Amygdala (tissue), 56 donors: ENCODE measurements around the gene ZNF180.
"Not testable (repeated sequence)": the region's sequence is repeated elsewhere in the genome, so short reads cannot be mapped to it uniquely, and the experiment has no call there.

Experiments
- DNase-seq, 56 donors: peaks; one replicate each; lab custom pipeline; 2025; lab: John Stamatoyannopoulos, UW

ZNF180 gene

GRCh38 chr19:44499559-44499958, 763 bp downstream of the ZNF180 start:
- no peak for DNase-seq

GRCh38 chr19:44498988-44499387, 1.3 kb downstream of the ZNF180 start:
- DNase-seq, result no peak

- no peak for DNase-seq
Measured at GRCh38 chr19:44496711-44497110, 3.6 kb downstream of the ZNF180 start.

DNA sequence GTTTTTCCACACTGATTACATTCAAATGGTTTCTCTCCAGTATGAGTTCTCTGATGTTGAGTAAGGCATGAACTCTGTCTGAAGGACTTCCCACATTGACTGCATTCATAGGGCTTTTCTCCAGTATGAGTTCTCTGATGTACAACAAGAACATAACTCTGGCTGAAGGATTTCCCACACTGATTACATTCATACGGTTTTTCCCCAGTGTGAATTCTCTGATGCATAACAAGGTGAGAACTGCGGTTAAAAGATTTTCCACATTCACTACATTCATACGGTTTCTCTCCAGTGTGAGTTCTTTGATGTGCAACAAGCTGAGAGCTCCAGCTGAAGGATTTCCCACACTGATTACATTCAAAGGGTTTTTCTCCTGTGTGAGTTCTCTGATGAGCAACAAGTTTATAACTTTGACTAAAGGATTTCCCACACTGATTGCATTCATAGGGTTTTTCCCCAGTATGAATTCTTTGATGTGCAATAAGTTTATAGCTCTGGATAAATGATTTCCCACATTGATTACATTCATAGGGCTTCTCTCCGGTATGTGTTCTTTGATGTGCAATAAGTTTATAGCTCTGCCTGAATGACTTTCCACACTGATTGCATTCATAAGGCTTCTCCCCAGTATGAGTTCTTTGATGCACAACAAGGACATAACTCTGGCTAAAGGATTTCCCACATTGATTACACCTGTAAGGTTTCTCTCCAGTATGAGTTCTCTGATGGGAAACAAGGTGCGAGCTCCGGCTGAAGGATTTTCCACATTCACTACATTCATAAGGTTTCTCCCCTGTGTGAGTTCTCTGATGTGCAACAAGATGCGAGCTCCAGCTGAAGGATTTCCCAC, 23.5 kb downstream of the ZNF180 start:
- no peak for DNase-seq

- DNase-seq, result not testable (repeated sequence)
Measured at GRCh38 chr19:44468730-44469129, 31.6 kb downstream of the ZNF180 start.

DNA sequence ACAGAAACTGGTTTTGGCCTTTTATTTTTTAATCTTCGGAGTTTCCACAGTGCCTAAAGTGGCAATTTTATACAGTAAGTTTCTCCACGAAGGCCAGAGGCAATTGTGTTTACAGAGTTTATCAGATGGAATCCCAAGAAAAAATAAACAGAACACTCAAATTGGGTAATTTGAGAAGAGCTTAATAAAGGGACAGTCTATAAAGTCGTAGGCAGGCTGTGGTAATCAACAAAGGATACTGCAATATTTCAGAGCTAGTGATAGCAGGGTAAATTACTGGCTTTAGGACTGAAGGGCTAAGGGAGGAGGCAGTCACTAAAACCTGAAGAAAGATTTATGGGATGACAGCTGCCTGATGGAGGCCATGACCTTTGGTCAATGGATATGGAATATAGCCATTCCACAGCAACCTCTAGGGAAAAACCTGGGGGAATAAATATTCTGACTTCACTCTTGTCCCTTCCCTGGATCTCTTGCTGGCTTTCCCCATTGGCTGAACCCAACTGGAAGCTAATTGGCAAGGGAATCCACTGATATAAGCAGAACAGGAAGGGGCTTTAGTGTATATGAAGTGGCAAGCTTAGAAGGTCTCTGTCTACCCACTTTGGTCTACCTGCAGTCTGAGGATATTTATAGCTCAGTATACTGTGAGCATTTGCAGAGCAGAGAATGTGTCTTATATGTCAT, 37.6 kb downstream of the ZNF180 start:
- not testable (repeated sequence) for DNase-seq

DNA sequence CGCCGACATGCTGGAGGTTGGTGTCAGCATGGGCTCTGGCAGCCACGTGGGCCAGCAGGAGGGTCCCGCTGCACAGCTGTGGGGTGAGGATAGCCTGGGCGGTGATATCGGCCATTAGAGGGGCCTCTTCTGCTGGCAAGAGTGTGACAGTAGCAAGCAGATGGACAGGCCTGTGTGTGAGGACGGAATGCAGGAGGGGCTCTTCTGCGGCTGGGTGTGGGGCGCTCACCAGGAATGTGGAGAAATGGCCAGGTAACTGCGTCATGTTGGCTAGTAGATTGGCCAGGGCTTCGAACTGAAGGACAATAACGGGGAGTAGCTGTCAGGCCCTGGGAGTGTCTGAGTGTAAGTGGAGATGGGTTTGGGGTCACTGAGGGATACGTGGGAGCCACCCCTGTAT, 44.3 kb downstream of the ZNF180 start:
- DNase-seq, result not testable (repeated sequence)

DNA sequence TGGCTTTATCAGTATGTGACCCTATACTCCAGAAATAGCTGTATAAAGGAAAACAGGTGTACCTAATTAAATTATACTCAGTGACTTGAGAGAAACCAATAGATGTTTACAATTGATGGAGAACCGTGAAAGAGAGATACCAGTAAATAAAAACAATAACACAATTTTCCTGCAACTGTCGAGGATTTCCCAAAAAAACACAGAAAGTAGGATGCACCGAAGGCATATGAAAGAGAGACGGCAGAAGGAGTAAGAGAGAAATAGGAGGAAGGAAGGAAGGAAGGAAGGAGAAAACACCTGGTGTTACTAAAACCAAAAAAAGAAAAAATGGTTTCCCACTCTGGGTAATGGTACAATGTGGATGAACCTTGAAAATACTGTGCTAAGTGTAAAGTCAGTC, 45.2 kb downstream of the ZNF180 start:
- no peak for DNase-seq

- DNase-seq, result no peak
Measured at GRCh38 chr19:44452367-44452766, 48.0 kb downstream of the ZNF180 start.

GRCh38 chr19:44451687-44452086, 48.6 kb downstream of the ZNF180 start:
- no peak for DNase-seq

DNA sequence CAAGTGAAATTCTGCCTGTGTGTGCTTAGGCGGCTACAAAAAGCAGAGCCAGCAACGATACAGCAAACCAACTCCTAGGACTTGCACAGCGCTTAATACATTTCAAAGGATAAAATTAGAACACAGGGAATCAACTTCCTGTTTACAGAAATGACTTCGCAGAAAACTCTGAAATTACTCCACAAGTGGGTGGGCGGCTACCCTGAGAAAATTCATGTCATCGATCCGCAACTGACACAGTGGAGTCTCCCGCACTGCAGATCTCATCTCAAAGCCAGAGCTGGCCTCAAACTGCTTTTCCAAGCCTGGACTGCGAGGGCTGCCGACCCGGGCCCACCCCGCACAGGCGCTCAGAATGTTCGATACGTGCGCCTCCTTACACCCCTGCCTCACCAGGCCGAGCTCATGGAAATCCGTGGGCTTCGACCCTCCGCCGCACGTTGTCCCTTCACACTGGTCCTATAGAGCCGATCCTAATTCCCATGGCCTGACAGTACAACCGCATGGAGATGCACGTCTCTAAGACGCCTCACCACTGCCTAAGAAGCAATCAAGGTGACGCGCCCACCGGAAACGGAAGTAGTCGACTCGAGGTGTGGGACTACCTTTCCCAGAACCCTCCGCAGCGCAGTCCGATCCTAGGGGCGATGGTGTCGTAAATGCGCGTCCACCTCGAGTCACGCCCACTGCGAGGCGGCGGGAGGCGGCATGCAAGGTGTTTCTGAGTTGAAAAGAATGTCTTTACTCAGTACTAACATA, 52.2 kb downstream of the ZNF180 start, which contains the start of gene ZNF229:
TSS of gene ZNF229 (minus strand) at position 557 of the 759 bp plus-strand sequence. CDS start 5,625 bp downstream, outside the sequence.
- DNase-seq, result peak in 55 of 56 donors; percentile 1 to 87 (median 58)

- DNase-seq, result no peak
Measured at GRCh38 chr19:44438441-44438840, 61.9 kb downstream of the ZNF180 start.

DNA sequence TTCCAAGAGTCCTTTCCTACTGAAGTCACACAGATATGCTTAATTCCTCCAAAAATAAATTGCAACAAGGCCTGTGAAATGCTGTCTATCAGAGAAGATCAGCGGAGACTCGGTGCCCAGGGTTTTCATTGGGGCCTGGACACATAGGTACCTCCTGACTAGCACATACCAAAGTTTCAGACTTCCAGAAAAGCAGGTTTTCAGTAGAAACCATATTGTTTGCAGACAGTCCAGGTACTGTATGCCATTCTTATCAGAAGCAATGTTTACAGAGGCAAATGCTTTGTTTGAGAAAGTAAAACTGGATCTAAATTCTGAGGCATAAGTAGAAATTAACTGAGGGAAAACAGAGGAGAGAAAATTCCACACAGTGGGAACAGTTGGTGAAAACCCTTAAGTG, 64.9 kb downstream of the ZNF180 start:
- no peak for DNase-seq

DNA sequence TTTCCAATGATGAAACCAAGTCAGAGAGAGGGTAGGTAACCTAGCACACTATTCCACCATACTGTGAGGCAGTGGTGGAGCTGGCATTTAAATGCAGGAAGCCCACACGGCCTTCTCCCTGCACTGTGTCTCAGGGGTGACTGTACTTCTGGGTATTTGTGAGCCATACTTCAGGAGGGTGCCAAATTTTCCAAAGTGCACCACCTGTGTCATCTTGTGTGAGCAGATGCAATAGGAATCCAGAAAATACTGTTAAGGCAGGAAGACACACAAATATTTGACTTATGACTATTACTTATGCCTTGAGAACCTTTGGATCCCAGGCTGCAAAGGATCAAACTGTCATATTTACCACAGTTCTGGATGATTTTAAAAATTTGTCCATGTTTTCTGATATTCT, 69.4 kb downstream of the ZNF180 start:
- no peak for DNase-seq
